H4 (cell line): ENCODE data around the gene TVP23A. TPM values are rescaled to one million over a fixed set of nuclear protein-coding genes. Genes with fewer than 3 reads are reported as not detected.

Source experiments
- DNase-seq: peaks from one replicate; pipeline ENCODE4 v3.0.0-alpha.2; 2015; ENCODE audit warnings: low spot score
- total RNA-seq: library from RNA; depleted of rRNA; stranded (reverse); fragments of >200 nt; shearing (Covaris generic); gene quantifications from 2 replicates; pipeline ENCODE4 v1.2.3, GENCODE V29; 2014; rRNA removed

Gene TVP23A
- not detected in 2 replicates for total RNA-seq

DNA sequence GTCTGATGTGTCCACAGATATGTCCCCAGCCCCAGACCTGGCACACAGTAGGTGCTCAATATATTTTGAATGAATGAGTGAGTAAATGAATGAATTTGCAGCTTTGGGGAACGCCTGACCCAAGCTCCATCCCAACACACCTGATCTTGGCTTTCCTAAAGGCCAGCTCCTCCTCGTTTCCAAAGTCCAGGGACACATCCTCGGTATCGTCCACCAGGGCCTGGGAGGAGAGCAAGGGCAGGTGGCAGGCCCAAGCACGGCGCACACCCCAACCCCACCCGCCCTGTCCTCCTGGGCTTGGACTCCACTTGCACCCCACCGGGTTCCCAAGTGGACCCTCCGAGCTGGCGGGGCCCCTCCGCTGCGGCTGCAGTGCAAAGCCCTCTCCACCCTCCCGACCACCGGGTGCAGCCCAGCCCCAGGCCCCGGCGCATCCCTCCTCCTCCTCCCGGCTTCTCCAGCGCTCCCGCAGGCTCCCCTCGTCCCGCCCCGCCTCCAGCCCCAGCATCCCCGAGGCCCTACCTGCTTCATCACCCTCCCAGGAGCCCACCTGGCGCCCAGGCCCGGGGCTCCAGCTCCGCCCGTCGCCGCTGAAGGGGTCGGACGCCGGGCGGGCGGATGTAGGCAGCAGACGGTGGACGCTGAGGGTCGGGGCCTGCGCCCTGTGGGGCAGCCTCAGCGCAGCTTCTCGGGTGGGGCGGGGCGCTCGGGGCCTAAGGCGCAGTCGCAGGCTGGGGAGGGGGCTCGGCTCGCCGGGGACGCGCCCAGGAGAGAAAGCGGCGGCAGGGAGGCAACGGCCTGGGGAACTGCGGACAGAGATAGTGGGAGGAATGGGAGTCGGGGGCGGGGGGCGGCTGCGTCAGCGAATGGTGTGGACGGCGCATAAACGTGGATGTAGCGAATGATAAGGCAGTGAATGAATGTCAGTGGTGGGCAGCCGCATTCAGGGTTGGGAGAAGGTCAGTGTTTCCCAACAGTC lies at the start of gene TVP23A:
Gene TVP23A, minus strand, starts transcription at position 832 of the 979 bp plus-strand sequence. Its CDS starts 301 bp downstream, at position 531.
- DNase-seq = no peak

DNA sequence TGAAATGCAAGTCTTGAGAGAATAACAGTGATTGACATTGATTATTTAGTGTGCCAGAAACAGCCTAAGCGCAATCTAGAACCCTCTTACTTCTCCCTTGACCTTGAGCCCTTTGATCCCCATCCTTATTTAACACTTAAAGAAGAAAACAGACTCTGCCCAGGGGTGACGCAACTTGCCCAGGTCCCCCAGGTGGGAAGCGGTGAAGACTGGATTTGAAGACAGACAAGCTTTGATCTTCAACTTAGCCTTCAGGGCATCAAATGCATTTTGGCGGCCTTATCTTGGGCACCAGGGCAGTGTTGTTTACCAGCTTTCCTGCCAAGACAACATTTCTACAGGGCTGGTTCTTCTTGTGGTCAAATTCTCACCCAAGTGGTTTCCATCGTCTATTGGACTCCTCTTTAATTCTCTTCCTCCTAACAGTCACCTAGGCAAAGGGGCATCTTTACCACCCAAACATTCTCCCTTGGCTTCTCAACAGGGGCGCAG lies 49.6 kb upstream of the TVP23A start:
- DNase-seq = no peak

DNA sequence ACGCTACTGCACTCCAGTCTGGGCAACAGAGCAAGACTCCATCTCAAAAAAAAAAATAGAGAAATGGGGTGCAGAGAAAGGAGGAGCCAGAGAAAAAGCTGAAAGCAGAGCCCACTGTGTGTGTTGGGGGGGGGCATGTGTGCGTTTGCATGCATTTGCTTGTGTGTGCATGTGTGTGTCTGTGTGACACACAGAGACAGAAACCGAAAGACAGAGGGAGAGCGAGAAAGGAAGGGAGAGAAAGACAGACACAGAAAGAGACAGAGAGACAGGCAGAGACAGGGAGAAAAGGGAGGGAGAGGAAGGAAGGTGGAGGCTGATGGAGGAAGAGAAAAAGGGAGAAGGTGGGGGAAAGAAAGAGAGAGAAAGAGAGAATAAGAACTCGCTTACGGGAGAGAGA lies 48.6 kb upstream of the TVP23A start:
- DNase-seq = no peak

DNA sequence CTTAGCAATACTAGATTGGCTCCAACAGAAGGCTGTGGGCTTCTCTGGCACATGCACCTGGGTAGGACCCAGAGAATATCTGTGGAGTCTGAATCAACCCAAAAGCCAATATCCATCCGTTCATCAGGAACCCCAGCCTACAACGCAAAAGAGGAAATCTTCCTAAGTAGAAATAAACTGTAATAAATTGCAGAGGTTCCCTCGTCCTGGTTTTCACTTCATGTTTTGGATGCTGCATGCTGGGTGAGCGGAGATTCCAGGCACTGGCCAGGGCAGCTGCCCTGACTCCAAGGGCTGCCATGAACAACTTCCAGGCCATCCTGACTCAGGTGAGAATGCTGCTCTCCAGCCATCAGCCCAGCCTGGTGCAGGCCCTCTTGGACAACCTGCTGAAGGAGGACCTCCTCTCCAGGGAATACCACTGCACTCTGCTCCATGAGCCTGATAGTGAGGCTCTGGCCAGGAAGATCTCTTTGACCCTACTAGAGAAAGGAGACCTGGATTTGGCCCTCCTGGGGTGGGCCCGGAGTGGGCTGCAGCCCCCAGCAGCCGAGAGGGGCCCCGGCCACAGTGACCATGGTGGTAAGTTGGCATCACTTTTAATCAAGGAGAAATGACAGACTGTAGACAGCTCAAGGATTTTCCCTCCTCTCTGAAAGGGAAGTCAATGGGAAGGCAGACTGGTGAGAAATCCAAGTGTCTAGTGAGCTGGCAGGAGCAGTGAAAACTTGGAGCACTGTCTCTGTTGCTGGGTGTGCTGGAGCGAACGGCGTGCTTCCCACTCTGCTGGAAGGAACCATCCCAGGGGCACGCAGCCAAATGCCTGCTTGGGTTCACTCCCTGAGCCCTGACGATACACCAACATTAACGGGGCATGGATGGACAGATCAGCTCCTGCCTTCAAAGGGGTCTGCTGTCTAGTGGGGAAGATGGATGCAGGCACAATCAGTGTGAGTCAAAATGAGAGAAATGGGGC lies 47.7 kb upstream of the TVP23A start:
- DNase-seq = no peak

GRCh38 chr16:10862438-10862837 lies 43.8 kb upstream of the TVP23A start:
- DNase-seq = peak; percentile 92

DNA sequence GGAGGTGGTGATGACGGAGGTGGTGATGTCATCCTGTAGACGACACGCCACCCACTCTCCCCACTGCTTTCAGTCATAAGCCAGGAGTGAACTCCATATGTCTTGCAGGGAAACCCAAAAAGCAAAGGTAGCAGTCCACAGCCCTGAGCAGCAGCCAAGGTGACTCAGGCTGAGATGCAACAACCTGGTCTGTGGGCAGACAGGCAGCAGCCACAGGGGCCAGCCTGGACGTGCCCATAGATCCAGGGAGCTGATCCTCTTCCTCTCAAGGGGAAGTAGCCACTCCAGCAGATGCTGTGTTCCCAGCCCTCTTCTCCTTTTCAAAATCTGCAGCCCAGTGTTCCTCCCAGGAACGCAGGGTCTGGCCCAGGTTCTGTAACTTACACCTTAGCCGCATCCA lies 41.1 kb upstream of the TVP23A start:
- DNase-seq = no peak

DNA sequence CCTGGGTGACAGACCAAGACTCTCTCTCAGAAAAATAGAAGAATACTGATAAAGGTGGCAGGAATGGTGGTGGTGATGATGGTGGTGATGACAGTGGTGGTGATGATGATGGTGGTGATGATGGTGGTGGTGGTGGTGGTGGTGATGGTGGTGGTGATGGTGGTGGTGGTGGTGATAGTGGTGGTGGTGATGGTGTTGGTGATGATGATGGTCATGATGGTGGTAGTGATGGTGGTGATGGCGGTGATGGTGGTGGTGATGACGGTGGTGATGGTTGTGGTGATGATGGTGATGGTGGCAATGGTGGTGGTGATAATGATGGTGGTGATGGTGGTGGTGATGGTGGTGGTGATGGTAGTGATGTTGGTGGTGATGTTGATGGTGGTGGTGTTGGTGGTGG lies 40.4 kb upstream of the TVP23A start:
- no peak for DNase-seq

GRCh38 chr16:10858203-10858602 lies 39.6 kb upstream of the TVP23A start:
- DNase-seq = no peak

DNA sequence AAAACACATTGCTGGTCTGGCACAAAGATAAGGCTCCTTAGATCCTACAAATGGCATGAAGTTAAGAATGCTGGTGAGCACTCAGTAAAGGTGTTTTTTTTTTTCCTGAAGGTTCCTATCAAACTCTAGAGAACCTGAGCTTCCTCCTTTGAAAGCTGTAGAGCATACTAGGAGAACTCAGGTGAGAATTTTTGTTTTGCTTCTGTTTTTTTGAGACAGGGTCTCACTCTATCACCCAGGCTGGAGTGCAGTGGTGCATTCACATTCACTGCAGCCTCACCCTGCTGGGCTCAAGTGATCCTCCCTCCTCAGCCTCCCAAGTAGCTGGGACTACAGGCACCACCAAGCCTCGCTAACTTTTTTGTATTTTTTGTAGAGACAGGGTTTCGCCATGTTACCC lies 37.4 kb upstream of the TVP23A start:
- DNase-seq = no peak

GRCh38 chr16:10852948-10853347 lies 34.4 kb upstream of the TVP23A start:
- no peak for DNase-seq

GRCh38 chr16:10852286-10852685 lies 33.7 kb upstream of the TVP23A start:
- DNase-seq = no peak

DNA sequence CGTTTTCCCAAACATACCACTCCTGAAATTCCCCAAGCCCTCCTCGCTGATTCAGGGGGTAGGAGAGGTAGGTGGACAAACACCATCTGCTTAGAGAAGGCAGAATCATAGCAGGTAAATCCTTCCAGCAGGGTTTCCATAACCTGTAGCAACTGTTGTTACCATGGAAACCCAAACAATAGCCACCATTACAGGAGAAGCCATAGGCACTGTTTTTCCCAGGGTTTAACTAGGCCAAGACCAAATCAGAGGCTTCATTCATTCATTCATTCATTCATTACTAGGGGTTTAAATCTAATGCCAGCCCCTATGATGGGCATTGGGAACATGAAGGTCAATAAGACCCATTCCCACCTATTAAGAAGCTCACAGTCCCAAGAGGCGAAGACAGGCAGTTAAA lies 32.9 kb upstream of the TVP23A start:
- DNase-seq = no peak

DNA sequence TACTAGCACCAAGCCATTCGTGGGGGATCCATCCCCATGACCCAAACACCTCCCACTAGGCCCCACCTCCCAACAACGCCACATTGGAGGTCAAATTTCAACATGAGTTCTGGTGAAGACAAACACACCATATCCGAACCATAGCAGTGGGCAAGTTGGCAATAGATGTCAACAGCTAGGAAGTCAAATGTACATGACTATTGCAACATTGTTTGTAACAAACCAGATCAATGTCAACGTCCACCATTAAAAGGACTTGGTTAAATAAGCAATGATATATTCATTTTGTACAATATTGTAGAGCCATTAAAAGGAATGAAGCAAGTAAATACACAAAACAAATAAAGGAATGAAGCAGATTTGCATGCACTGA lies 31.9 kb upstream of the TVP23A start:
- no peak for DNase-seq

DNA sequence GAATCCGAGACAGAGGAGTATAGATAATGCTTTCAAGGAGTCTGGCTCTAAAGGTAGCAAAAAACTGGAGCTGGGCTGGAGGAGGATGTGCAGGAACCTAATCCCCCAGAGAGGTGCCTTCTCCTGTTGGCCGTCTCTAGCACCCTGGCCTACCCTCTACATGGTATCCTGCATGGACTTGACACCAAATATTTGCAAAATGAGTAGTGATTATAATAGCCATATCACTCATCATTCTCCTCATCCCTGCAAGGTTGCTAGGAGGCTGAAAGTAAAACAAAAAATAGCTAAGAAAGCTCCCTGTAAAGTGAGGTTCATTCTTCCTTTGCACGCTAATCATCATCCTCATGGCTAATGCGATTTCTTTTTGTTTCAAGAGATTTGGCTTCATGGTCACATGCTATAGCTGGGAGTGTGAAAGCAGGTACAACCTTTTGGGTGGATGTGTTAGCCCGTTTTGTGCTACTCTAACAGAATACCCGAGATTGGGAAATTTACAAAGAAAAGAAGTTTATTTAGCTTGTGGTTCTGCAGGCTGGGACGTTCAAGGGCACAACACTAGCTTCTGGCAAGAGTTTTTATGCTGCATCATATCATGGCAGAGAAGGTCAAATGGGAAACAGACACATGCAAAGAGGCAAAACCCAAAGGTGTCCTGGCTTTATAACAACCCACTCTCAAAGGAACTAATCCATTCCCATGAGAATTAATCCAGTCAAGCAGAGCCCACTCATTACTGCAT lies 31.3 kb upstream of the TVP23A start:
- DNase-seq = no peak

DNA sequence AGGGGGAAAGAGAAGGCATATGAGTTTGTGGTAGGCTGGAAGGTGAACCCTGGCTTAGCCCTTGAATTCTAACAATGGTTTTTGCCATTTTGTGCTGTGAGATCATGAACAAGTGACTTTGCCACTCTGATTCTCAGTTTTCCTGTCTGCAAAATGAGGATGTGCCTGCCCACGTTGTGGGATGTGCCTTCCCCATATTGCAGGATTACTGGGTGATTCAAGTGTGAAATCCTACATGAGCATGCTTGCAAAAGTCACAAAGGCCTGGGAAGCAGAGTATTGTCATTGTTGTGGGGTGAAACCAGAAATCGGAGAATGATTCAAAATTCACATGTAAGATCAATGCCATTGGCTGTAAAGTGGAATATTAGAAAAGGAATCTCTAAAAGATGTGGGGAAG lies 28.6 kb upstream of the TVP23A start:
- DNase-seq = no peak

DNA sequence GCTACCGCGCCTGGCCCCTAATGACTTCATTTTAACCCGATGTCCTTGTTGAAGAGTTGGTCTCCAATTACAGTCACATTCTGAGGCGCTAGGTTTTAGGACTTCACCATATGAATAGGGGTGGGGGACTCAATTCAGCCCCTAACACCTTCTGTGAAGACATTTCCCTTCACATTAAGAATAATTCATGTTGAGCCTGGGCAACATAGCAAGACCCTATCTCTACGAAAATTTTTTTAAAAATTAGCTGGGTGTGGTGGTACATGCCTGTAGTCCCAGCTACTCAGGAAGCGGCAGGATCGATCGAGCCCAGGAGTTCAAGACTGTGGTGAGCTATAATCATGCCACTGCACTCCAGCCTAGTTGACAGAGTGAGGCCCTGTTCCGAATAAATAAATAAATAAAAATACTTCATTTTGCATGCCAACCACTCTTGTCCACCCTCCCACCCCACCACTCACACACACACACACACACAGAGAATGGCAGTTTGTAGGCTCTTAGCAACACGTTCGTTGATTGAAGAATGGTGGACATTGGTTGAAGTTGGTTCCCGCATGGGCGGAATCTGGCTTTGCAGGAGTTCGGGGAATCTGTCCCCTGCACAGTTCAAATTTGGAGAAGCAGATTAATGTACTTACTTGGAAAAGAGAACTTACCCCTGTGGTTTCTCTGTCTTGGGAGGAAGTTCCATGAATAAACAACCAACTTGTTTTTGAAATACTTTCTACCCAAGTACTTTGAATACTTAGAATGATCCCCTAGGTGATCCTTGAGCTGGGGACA lies 27.8 kb upstream of the TVP23A start:
- no peak for DNase-seq

DNA sequence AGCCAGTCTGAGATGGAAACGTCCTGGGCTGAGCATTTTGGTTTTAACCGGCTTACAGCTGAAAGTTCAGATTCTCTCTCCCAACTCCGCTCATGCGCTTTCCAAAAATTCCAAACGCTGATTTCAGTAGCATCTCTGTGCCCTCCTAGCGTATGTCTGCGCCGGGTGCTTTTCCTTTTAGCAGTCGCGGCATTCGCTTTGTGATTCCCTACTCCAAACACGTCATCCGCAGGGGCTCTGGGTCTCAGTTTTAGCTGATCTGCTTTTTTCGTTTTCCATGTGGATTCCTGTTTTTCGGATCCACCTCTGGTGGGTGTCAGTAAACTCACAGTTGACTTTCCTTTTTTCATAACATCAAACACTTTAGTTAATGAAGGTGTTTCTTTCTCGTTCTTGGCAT lies 22.1 kb upstream of the TVP23A start:
- DNase-seq = no peak

GRCh38 chr16:10839279-10839666 lies 20.7 kb upstream of the TVP23A start:
- no peak for DNase-seq

DNA sequence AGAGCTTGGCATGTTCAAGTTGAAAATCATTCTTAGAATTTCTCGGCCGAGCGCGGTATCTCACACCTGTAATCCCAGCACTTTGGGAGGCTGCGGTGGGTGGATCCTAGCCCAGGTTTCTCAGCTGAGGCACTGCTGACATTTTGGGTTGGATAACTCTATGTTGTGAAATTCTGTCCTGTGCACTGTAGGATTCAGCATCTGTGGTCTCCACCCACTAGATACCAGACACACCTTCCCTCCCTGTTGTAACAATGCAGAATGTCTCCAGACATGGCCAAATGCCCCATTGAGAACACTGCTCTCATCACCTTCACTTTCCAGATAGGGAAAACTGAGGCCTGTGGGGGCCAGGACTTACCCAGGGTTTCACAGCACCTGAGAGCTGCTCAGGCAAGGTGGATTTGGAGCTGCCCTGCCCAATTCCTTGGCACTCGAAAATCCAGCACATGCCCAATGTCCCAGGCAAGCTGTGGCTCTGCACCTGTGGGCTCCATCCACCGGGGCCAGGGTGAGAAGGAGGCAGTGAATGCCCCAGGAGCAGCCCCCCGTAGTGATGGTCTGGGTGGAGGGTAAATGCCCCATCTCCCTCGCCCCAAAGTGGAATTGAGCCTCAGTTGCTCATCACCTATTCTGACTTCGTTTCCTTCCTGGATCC lies 20.2 kb upstream of the TVP23A start:
- no peak for DNase-seq

DNA sequence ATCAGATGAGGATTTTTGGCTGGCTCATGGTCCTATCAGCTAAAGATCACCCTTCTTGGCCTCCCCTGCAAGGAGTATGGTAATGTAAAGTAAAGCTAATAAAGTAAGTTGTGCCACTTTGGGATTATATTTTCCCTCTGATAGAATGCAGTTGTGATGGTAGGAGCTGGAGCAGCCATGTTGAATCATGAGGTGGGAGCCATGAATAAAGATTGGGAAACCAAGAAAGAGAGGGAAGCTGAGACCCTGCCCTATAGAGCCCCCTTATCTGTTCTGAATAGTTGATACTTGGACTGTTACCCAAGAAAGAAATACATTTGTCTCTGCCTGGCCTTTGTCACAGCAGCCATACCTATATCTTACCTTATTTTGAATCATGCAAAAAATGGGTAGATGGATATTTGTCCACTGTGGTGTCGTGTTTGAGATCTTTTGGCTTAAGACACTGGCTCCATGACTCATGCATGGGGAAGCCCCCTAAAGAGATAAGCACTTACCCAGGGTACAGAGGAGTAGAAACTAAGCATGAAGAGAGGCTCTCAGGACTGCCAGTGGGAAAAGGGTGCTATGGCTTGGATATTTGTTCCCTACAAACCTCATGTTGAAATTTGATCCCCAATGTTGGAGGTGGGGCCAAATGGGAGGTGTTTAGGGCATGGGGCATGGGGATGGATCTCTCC lies 17.7 kb upstream of the TVP23A start:
- DNase-seq = no peak
